Activated CD8-positive, alpha-beta memory T cell treated with anti-CD3 and anti-CD28 coated beads for 24 hours (primary cell): ENCODE results near the gene OPN1SW.
A peak's percentile ranks its signal among the peaks of the same experiment; 100 is the strongest.

ENCODE experiments used
- DNase-seq: peaks from one replicate; pipeline ENCODE4 v3.0.0-alpha.2; 2020

Gene OPN1SW

GRCh38 chr7:128792471-128793180 is 17.0 kb upstream of the OPN1SW start:
- peak; percentile 54 for DNase-seq

DNA sequence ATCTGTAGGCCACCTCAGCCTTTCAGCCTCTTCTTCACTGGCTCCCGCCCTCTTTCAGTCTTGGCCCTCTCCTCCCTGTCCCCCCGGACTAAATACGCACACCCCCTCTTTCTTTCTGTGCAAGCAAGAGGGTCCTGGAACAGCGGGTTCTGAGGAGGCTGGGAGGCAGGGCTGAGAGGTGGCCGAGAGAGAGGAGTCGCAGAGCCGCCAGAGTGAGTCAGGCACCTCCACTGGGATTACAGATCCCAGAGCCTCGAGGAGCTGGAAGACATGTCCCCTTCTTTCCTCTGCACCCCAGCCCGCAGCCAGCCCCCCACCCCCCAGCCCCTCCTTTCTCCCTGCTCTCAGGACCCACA is 16.4 kb upstream of the OPN1SW start:
- peak; percentile 56 for DNase-seq

DNA sequence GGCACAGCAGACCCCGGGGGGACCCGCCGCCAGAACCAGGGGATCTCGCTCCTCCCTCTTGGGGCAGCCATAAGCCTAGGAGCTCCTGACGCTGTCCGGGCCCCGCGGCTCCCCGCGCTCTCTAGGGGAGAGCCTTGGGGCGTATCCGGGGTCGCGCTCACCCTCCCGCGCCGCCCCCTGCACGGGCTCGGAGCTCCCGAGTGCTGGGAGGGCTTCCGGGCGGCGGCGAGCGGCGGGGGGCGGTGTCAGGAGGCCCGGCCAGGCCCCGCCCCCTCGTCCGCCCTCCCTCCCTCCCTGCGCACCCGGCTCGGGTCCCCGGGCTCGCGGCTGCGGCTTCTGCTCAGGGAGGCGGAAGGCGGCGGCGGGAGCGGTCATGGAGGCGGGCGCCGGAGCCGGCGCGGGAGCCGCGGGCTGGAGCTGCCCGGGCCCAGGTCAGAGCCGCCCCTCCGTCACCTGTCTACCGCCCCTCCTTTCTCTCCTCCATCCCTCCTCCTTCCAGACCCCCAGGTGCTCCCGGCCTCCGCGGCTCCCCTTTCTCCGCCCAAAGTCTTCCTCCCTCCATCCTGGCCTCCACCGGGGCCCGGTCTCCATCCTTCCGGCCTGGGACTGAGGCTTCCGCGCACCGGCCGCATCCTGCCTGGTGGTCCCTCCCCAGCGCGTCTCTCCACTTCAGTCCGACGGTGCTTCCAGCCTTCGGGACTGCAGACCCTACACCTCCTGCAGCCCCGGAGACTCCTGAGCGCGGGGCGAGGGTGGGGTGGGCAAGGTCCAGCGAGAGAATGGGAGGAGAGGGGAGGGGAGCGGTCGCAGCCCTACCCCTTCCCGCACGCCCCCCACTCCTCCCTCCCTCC is 15.8 kb upstream of the OPN1SW start, which contains the start of gene CCDC136:
CCDC136 (plus strand) TSS at position 848 of the 851 bp plus-strand sequence. CDS start 444 bp downstream, outside the sequence.
- DNase-seq = peak; percentile 89

- no peak for DNase-seq
These were observed 14.9 kb upstream of the OPN1SW start for GRCh38 chr7:128790315-128791041.

DNA sequence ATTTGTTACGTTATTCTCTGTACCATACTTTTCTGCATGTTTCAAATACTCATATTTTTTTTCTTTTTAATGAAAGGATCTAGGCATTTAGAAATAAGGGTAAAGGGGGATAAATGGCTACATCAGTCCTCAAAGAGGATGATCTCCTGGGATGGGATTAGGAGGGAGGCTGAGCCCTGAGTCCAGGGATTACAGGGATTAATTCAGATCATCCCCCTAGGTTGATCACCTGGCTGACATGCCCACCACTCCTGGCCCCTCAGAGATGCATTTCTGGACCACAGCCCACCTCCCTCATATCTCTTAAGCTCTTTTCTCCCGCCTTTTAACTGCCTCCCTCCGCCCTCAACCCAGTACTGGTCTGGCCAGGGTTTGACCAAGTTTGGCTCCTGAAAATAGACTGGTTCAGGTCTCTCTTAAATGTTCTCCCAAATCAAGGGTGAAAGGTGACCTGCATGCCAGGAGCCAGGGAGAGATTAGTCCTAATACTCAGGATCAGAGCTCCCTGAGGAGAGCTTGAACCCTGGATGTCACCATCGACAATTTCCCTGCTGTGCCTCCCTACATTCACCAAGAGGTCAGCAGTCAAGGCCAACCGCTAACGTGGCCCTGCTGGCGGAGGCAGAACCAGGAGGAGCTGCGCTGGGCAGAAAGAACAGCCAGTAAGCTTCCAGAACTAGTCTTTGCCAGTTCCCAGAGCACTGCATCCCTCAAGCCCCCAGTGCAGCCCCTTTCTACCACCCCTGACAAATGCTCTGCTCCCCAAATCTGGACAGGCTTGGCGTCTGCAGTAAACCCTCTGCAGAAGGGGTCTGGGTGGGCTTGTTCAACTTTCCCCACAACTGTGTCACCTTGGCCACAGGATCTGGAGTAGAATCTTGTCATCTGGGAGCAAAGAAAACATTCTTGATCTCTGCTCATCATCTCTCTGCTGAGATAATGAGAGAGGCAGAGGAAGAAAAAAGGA is 13.1 kb upstream of the OPN1SW start:
- DNase-seq = no peak

GRCh38 chr7:128785738-128786137 is 10.1 kb upstream of the OPN1SW start:
- no peak for DNase-seq

DNA sequence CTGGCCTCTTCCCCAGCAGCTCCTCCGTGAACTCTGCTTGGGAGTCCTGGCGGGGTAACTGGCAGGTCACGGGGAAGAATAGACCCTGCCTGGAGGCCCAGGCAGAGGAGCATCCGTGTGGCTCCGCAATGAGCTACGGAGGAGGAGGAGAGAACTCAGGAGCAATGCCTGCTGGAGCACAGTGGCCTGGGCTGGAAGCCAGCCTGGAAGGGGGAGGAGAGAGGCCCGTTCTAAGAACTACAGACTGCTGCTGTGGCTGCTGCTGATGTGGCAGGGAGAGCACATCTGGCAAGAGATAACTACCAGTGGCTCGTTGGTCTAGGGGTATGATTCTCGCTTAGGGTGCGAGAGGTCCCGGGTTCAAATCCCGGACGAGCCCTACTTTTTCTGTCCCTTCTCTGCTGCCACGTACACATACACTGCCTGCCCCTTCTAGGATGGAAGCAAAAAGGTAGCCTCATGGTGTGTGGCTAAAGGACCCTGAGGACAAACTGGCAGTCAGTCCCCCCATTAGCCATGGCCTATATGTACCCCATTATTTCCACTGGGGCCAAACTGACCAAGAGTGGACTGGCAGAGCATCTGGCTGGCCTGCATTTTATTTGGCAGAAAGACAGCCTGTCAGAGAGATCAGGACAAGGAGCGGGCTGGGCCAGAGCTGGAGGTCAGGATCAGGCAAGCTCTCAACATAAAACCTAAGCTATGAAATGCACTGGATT is 7.7 kb upstream of the OPN1SW start:
- DNase-seq = no peak

GRCh38 chr7:128781851-128782250 is 6.3 kb upstream of the OPN1SW start:
- no peak for DNase-seq

DNA sequence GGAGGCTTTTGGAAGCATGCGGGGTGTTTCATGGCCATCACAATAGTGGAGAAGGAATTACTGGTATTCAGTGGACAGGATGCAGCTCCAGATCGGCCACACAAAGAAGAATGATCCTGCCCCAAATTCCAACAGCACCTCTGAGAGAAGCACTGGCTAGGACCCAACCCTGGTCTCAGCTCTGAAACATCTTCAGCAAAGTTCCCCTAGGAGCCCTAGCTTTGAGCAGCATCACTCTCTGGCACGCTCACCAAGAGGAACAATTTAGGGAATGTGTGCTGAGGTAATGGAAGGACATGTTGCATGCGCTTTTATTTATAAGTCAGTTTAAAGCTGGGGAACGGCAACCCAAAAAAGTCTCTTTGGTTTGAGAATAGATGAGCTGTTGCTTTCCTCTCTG is 5.5 kb upstream of the OPN1SW start:
- no peak for DNase-seq

DNA sequence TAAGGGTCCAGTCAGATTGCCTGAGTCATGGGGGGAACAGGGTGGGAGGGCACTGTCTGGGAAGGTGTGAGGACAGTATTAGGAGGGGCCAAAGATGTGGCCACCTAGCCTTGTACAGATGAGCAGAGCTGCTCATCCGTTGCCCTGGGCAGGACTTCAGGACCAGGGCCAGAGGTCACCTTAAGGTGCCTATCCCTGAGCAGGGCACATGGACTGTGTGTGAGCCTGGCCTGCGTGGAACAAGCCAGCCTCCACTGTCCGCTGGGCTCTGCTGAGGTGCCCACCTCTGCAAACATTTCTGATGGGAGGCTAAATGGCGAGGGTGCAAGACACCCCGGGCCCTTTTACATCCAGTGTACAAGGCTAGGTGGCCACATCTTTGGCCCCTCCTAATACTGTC is 3.4 kb upstream of the OPN1SW start:
- DNase-seq = no peak

GRCh38 chr7:128777156-128778123 is 1.8 kb upstream of the OPN1SW start:
- no peak for DNase-seq

DNA sequence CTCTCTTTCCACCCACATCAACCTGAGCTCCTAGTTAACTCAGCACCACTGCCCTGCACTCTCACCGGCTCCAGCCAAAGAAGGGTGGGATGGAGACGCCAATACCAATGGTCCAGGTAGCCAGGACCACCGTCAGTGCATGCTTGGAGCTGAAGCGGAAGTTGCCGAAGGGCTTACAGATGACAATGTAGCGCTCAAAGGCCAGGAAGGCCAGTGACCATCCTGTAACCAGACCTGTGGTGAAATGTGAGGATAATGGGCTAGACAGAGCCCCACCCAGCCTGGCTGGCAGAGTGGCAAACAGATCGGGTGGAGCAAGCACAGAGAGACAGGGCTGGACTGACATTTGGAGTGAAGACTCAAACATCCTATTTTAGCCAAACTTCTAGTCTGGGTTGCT is 673 bp downstream of the OPN1SW start:
- no peak for DNase-seq

DNA sequence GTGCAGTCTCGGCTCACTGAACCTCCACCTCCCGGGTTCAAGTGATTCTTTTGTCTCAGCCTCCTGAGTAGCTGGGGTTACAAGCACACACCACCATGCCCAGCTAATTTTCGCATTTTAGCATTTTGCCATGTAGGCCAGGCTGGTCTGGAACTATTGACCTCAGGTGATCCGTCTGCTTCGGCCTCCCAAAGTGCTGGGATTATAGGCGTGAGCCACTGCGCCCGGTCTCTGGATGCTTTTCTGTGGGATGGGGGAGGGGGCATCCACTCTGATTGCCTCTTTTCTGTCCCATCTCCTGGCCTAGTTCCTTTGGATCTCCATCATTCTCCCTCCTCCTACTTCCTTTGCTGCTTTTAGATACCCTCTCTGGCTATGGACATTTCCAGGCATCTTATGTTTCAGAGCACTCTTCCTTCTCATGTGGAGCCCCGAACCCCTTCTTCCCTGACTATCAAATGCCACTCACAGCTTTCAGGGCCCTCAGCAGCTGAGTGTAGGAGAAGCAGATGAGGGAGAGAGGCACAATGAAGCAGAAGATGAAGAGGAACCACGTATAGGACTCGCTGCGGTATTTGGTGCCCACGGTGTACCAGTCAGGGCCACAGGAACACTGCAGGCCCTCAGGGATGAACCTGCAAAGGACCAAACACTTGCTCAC is 1.4 kb downstream of the OPN1SW start:
- no peak for DNase-seq

DNA sequence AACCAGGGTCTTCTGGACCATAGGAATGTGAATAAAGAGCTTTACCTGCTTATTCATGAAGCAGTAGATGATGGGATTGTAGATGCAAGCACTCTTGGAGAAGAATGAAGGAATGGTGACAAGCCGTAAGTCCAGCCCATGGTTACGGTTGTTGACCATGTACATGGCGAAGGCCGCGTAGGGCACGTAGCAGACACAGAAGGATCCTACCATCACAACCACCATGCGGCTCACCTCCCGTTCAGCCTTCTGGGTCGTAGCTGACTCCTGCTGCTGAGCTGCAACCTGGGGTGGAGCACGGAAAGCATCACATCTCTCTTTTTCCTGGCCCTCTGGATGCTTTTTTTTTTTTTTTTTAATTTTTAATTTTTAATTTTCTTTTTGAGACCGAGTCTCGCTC is 2.0 kb downstream of the OPN1SW start:
- no peak for DNase-seq

DNA sequence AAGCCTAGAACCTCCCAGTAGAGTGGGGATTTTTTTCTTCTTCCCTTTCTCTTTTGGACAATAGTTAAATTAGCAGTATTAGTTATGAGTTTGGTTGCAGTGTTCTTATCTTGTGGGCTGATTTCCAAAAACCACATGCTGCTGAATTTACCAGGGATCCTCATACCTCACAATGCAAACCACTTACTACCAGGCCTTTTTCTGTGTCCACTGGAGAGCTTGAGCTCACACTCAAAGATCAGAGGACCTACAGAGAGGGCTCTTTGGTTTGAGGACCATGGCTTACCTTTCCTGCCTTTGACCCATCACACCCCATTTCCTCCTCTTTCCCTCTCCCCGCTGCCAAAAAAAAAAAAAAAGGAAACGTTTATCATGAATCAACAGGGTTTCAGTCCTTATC is 5.4 kb downstream of the OPN1SW start:
- DNase-seq = no peak

- DNase-seq = no peak
These were observed 8.0 kb downstream of the OPN1SW start for GRCh38 chr7:128767475-128768110.

- DNase-seq = no peak
These were observed 12.1 kb downstream of the OPN1SW start for GRCh38 chr7:128763541-128763940.

- DNase-seq = no peak
These were observed 16.4 kb downstream of the OPN1SW start for GRCh38 chr7:128759242-128759641.

DNA sequence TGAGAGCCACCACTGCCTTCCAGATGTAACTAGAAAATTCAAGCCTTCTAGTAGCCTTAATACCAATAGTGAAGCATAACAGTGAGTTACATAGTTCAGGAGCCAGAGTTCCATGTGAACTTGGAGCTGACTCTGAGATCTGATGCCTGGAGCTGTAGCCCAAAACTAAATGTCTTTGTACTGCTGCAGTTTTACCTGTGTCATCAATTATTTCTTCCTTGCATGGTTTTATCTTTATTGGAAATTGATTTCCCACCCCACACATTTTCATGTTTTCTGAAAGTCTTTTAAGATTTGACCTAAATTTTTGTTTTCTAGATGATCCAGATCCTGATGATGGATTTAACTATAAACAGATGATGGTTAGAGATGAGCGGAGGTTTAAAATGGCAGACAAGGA is 17.0 kb downstream of the OPN1SW start:
- no peak for DNase-seq
